Body of pancreas (tissue), 4 donors: ENCODE results near the gene B4GALNT3. TPM values are rescaled to one million over a fixed set of nuclear protein-coding genes. Genes with fewer than 3 reads are reported as not detected.

ENCODE experiments used
- ATAC-seq: fragments of 150-250 bp; one replicate; pipeline ENCODE4 v1.9.1; 2016
- DNase-seq, 4 donors: peaks; one replicate each; pipeline ENCODE4 v3.0.0-alpha.2; 2019
- H3K27ac ChIP-seq, 4 donors: fragments of 200-600 bp; sonication (generic); 1 replicate in 3 of 4; 2 replicates in 1 of 4; pipeline versions ENCODE4 v1.5.1 to v1.6.1; 2016 to 2019; ENCODE audit warnings: mild to moderate bottlenecking in 1 of 4, mixed read lengths in 1 of 4, moderate library complexity in 1 of 4
- H3K27me3 ChIP-seq, 2 donors: fragments of 200-600 bp; sonication (generic); one replicate each; pipeline ENCODE4 v1.6.0; 2016; ENCODE audit warnings: mild to moderate bottlenecking in 1 of 2
- H3K36me3 ChIP-seq, 2 donors: fragments of 200-600 bp; sonication (generic); replicated peaks in 1 of 2; 2 replicates each; pipeline ENCODE4 v1.5.1; 2016; ENCODE audit warnings: low read depth in 2 of 2; ENCODE audit not compliant: insufficient read depth in 1 of 2
- H3K4me1 ChIP-seq: fragments of 200-600 bp; sonication (generic); one replicate; pipeline ENCODE4 v1.6.0; 2016
- H3K4me3 ChIP-seq, 2 donors: fragments of 200-600 bp; sonication (generic); 1 replicate in 1 of 2; 2 replicates in 1 of 2; pipeline ENCODE4 v1.5.1; 2016 to 2019
- H3K9me3 ChIP-seq, 3 donors: fragments of 200-600 bp; sonication (generic); 1 replicate in 2 of 3; 2 replicates in 1 of 3; pipeline ENCODE4 v1.5.1; 2016
- CTCF ChIP-seq, 7 experiments: fragments of 450-650 bp in 4 of 7; fragments of 200-600 bp in 3 of 7; sonication (generic) in 3 of 7; IDR thresholded peaks; one replicate each; pipeline ENCODE4 v1.5.1; 2016 to 2019; ENCODE audit warnings: antibody characterized with exemption in 7 of 7
- POLR2A ChIP-seq, 3 donors: fragments of 450-650 bp; IDR thresholded peaks; one replicate each; pipeline ENCODE4 v1.6.1; 2016; ENCODE audit warnings: antibody characterized with exemption in 3 of 3, mild to moderate bottlenecking in 2 of 3
- WGBS, 2 donors: methylation state at CpG; one replicate each; pipeline ENCODE4 v1.1.5; 2017; 5-methylcytosine and 5-hydroxymethylcytosine counted together
- intact Hi-C: fragments of 100-400 bp; cut with DNase I; formaldehyde crosslinking; loops from one replicate; pipeline ENCODE4 v1.15.1; 2023
- total RNA-seq, 2 donors: library from RNA; depleted of rRNA; stranded (reverse); fragments of >200 nt; gene quantifications; one replicate each; pipeline ENCODE4 v1.1.0, GENCODE V29; 2016

The B4GALNT3 gene
- total RNA-seq, 2 donors from 2014 or later, result 4.0 to 9.3 TPM

- H3K4me1 ChIP-seq, result peaks cover 21% of the 10 kb centered on the region
- intact Hi-C loops, result loop anchor here (5.0 kb wide), 1 partner anchor 92 kb away; no protein-coding TSS in a partner anchor
- no peak overlapping the region for H3K4me3 ChIP-seq
- ATAC-seq, result no peak
- H3K27ac ChIP-seq, result no peak overlapping the region
- H3K36me3 ChIP-seq, result no peaks in the 10 kb centered on the region
- no peak for DNase-seq
- TF ChIP-seq POLR2A (IDR thresholded peaks at IDR 0.05), result no peak
- no peak for TF ChIP-seq CTCF (IDR thresholded peaks at IDR 0.05)
- no peaks in the 10 kb centered on the region for H3K27me3 ChIP-seq
- H3K9me3 ChIP-seq, result no peaks in the 10 kb centered on the region
- WGBS, 2 donors, result 44 to 50% methylated on average over 1 of the region's 1 CpG
Measured at GRCh38 chr12:454833-455232, 4.9 kb upstream of the B4GALNT3 start.

- Histone ChIP-seq H3K9me3 (no peaks in the 10 kb centered on the region), H3K4me3 (no peak overlapping the region), H3K27me3 (no peaks in the 10 kb centered on the region), H3K27ac (no peak overlapping the region), H3K36me3 (no peaks in the 10 kb centered on the region), H3K4me1 (peaks cover 18% of the 10 kb centered on the region)
- WGBS, 2 donors, result 37 to 44% methylated on average over 2 of the region's 2 CpGs
- intact Hi-C loops, result loop anchor here (5.0 kb wide), 1 partner anchor 91 kb away; no protein-coding TSS in a partner anchor
- ATAC-seq (no peak), DNase-seq (no peak)
- TF ChIP-seq CTCF (IDR thresholded peaks at IDR 0.05) (no peak), POLR2A (IDR thresholded peaks at IDR 0.05) (no peak)
Measured at GRCh38 chr12:455821-456220, 3.9 kb upstream of the B4GALNT3 start.

- Histone ChIP-seq H3K9me3 (no peaks in the 10 kb centered on the region), H3K4me3 (no peak overlapping the region), H3K27ac (no peak overlapping the region), H3K36me3 (no peaks in the 10 kb centered on the region), H3K4me1 (peaks cover 14% of the 10 kb centered on the region), H3K27me3 (no peaks in the 10 kb centered on the region)
- 93 to 98% methylated on average over 4 of the region's 4 CpGs for WGBS, 2 donors
- intact Hi-C loops, result loop anchor here (5.0 kb wide), 1 partner anchor 90 kb away; no protein-coding TSS in a partner anchor
- ATAC-seq (no peak), DNase-seq (no peak)
- no peak for TF ChIP-seq POLR2A (IDR thresholded peaks at IDR 0.05)
Measured at GRCh38 chr12:457676-458075, 2.1 kb upstream of the B4GALNT3 start.

- intact Hi-C loops, result loop anchor here (5.0 kb wide), 1 partner anchor 88 kb away; no protein-coding TSS in a partner anchor
- H3K4me1 ChIP-seq, result peaks cover 14% of the 10 kb centered on the region
- no peaks in the 10 kb centered on the region for H3K36me3 ChIP-seq
- TF ChIP-seq CTCF (IDR thresholded peaks at IDR 0.05) (no peak), POLR2A (IDR thresholded peaks at IDR 0.05) (no peak)
- DNase-seq, result no peak
- no peaks in the 10 kb centered on the region for H3K9me3 ChIP-seq
- no peak for ATAC-seq
- peak overlapping the region in 3 of 4 donors; percentile 6 to 37 (median 33) for H3K27ac ChIP-seq
- H3K27me3 ChIP-seq, result no peaks in the 10 kb centered on the region
- no peak overlapping the region for H3K4me3 ChIP-seq
- 33 to 37% methylated on average over 5 of the region's 5 CpGs for WGBS, 2 donors
Measured at GRCh38 chr12:459050-459429, 699 bp upstream of the B4GALNT3 start.

- no peaks in the 10 kb centered on the region for H3K27me3 ChIP-seq
- intact Hi-C loops, result no loop called here
- no peak for TF ChIP-seq CTCF (IDR thresholded peaks at IDR 0.05)
- no peak for TF ChIP-seq POLR2A (IDR thresholded peaks at IDR 0.05)
- DNase-seq (peak; percentile 36 to 47 (median 45)), ATAC-seq (peak; percentile 39)
- H3K4me3 ChIP-seq, result peak overlapping the region; percentile 16 to 61
- no peaks in the 10 kb centered on the region for H3K9me3 ChIP-seq
- no peaks in the 10 kb centered on the region for H3K36me3 ChIP-seq
- H3K27ac ChIP-seq, result no peak overlapping the region
- WGBS, 2 donors, result 9 to 52% methylated on average over 15 to 77 of the region's 109 CpGs
- peaks cover 22% of the 10 kb centered on the region for H3K4me1 ChIP-seq
Measured at GRCh38 chr12:460261-461230, 807 bp downstream of the B4GALNT3 start.
